GM19238 (cell line): ENCODE data around the gene DENND2A.
A peak's percentile ranks its signal among the peaks of the same experiment; 100 is the strongest.
"Not testable (repeated sequence)": the region's sequence is repeated elsewhere in the genome, so short reads cannot be mapped to it uniquely, and the experiment has no call there.

ENCODE experiments used
- DNase-seq: peaks from one replicate; pipeline ENCODE4 v3.0.0; 2011; ENCODE audit warnings: low spot score; ENCODE audit not compliant: insufficient read length

The DENND2A gene

DNA sequence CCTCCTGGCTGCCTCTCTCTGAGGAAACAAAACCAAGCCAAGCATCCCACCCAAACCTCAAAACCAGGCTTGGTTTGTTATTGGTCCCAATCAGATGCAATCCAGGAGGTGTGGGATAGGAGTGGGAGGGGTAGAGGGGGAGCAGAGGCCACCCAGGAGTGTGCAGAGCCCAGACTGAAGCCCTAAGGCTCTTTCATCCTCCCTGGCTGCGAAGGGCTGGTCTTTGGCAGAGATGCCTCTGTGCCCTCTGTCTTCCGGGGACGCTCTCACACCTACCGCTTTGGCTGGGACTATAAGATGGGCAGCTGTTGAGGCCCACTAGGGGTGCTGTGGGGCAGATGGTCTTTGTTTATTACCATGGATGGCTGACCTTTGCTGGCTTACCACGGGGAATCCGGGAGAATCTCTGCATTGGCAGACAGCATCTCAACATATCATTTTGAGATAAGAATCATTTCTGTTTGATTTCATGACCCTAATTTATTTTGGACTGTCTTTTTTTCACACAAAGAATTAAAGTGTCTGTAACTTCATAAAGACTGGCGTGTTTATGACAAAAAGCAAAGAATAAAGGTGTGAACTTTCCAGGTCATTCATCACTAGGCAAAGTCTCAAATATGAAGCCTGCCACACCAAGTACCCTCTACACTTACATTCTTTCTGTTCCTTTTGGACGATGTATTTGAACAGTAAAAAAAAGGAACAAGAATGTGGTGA, 6.5 kb upstream of the DENND2A start:
- DNase-seq = peak; percentile 64

DNA sequence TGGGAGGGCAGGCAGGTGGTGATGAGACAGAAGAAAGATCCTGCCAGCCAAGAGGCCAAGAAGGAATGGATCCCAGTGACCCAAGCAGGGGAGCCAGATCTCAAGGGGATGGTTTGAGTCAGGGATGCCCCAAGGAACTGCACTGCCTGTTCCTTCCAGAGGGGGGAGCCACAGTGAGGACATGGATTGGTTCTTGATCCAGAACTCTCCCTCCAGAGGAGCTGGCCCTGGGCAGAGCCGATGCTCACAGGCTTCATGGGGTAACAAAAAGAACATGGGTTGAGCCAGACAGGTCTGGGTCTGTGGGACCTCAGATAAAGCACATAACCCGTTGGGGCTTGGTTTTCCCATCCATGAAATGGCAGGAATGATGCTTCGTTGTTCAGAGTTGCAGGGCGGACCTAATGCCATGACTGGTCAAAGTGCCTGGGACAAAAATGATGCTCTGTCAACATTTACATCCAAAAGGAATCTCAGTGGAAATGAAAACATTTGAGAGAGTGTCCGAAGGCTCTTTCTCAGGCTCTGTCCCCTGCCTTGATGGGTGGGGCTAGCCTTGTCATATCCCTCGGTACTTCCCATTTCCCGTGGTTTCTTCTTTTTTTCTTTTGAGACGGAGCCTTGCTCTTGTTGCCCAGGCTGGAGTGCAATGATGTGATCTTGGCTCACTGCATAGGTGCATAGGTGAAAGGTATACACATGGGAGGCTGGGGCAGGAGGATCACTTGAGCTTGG, 4.7 kb upstream of the DENND2A start:
- DNase-seq = no peak

DNA sequence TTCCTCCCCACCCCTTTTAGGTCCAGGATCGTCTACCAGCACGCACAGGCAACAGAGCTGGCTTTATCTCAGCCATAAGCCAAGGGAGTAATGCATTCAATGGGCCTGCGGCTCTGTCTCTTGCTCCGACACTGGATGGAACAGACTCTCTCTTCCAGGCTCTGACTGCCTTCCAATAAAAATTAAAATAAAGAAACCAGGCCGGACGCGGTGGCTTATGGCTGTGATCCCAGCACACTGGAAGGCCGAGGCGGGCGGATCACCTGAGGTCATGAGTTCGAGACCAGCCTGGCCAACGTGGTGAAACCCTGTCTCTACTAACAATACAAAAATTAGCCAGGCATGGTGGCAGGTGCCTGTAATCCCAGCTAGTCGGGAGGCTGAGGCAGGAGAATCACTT, 4.1 kb upstream of the DENND2A start:
- DNase-seq = not testable (repeated sequence)

DNA sequence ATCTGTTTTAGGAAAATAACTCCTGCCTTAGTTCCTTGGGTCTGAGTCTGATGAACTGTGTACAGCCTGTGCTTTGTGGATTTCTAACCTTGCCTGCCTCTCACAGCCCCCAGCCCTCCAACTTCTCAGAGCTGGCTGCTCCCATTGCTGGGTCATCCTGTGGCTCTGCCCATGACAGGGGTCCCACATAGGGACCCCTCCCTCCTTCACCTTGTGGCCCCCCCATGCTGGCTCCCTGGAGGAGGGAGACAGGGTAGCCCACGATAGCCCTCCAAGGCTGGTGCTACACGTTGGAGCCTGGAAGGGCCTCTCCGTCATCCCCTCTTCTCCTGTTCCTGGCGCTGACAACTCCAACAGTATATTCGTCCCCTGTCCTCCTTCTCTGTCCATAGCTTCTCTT, 2.8 kb upstream of the DENND2A start:
- DNase-seq = no peak

DNA sequence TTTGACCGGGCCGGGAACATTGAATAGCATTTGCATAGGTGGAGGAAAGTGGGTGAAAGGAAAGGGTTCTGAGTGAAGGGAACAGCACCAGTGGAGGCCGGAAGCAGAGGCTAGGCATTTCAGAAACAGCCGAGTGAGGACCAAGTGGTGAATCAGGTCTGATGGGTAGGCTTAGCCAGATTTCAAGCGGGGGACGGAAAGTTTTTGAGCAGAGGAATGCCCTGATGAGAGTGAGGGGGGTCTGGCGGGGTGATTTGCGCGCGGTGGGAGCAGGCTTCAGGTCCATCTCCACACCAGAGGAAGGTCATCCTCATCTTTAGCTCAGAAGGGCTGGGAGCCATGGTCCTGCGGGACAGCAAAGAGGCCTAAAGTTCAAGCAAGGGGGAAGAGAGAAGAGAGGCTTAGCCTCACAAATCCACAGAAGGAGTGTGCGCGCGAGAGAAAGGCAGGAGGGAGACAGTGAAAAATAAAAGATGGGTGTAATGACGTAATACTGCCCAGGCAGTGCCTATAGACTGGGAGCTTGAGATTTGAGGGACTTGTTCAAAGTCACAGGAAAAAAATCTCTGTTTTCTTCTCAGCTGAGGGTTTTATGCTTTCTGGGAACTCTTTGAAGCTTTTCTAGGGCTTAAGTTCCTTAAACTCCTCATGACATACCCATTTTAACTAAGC, 1.0 kb upstream of the DENND2A start:
- DNase-seq = no peak

DNA sequence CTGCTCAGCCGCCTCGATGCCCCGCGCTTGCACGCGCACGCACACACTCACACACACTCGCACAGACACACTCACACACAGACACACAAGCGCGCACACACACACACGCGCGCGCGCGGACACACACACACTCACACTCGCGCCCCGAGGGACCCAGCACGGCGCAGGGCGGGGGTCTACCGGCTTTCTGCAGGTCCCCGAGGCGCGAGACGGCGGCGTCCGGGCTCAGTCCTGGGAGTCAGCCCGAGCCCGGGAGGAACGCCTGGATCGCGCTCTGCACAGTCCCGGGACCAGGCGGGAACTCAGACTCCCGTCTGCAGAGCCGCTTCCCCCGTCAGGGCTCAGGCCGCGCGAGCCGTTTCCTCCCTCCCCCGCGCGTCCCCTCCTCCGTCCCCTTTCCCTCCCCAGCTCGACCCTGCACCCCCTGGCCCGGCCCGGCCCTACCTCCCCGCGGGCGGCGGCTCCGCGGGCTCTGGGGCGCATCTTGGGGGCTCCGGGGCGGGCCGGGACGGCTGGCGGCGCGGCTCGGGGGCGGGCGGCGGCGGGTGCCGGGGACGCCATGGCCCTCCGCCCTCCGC, 464 bp downstream of the DENND2A start:
- no peak for DNase-seq

DNA sequence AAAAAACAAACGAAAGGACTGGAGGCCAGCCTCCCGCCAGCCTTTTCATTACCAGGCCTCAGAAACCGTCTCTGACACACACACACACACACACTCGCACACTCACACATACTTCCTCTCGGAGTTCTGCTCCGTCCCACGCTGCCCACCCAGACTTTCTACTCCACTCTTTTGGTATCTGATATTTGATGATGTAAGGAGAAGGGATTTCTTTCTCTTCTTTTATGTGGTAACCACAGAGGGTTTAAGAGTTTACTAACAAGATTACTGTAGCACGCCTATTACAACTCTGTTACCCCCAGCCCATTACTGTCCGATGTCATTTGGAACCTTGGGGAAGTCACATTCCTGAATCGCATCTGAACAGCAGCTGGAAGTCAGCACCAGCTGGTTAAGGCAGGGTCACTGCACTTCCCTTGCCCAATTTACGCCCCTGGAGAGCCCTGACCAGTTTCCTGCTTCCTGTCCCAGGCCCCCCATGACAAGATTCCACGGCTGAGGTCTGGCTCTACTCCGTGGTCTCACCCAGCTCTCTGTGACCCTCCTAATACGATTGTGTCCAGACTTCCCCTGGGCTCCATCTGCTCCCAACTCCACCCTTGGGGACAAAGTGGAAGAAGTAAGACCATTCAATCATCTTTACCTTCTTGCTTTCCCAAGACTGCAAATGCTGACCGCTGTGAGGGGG, 1.1 kb downstream of the DENND2A start:
- no peak for DNase-seq

DNA sequence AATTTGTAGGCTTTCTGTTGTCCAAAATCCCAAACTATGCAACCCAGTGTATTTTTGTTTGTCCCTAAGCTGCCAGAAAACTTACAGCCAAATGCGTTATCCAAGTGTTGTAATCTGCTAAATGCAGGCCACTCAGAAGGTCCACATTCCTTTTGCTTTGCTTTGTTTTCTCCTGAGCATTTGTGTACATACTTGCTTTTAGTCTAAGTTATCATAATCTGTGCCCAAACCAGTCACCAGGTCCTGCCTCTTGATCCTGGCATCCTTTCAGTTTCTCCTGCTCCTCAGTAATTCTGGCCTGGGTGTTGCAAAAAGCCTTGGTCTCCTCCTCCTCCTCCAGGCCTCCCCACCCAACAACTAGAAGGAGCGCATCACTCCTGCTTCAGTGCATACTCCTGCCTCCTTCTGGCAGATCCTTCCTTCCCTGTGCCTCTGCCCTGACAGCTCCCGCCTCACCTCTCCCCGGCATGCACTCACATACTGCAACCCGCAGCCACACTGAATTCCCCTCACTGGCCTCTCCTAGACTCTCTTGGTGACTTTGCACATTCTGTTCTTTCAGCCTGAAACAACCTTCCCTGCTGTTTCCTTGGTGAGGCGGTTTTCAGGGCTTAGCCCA, 2.3 kb downstream of the DENND2A start:
- no peak for DNase-seq

DNA sequence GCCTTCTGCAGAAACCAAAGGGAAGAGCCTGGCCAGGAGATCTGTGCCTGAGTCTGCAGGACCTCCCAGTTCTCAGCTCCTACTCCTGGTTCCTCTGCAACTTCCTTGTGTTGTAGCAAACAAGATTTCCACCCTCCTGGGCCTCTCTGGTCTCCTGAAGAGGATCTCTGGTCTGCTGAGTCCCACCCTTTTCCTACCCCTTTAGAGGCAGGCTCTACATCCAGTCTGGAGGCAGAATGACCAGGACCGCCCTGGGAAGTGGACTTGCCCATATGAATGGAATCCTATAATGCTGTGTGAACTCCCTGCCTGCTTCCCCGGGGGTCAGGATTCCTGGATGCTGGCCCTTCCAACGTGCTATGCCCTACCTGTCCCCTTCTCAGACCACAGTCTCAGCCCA, 3.2 kb downstream of the DENND2A start:
- DNase-seq = no peak

DNA sequence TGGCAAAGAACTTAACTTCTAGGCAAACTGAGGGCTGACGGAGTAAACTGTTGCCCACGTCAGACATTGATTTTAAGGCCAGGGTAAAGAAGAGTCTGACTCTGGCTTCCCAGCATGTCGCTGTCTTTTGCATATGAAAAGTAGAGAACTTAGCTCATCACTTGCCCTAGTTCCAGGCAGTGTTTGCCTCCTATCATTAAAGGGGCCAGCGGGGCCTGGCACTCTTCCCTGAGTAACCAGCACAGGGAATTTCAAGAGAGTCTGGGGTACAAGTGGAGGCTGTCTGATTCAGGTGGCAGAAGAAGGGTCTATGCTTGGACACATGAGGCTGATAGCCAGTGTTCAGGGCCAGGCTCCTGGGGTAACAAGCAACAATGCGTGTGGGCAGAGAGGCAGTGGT, 4.8 kb downstream of the DENND2A start:
- DNase-seq = no peak

DNA sequence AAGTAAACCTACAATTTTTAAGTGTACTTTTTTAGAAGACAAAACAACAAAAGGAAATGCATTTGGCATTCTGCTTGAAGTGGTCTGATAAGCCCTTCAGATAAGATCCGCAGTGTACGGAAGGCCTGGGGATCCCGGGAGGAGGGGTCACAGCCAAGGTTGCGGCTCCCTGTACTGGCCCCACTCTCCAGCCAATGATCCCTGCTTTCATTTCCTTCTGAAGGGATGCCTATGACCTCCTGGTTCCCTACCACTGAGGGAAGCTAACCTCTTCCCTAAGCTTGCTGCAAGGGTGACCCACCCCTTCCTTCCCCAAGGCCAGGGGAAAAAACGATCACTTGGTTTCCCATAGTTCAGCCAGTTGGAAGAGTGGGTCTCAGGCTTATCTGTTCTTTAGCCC, 5.3 kb downstream of the DENND2A start:
- DNase-seq = no peak

DNA sequence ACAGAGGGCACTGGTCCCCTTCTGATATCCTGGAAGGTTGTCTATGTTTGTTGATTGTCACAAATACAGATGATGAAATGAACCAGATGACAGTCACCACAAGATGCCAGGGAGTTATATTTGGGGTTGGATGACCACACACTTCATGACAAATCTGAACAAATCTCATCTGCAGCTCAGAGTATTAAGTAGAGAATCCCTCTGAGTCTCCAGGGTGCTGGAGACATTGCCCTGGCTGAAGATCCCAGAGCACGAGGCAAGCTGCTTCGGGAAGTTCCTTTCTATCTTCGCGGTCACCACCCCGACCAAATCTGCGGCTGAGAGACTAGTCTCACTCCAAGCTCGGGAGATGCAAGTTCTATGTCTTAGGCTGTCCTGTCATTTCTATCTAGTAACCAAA, 9.0 kb downstream of the DENND2A start:
- DNase-seq = no peak

DNA sequence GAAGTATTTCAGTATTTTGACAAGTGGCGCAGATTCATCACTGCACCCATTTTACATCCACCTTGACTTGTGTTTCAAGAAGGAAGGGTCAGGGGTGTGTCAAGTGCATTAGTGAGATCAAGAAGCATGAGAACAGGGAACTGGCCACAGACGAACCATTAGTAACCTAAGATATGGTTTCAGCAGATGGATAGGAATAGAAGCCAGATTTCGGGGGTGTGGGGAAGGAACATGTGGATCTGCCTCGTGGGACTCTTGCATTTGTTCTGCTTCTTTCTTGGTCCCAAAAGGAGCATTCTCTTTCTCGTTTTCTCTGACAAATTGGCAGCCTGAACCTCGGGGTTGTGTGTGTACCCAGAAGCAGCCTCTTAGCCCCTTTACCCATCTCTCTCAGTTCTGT, 9.6 kb downstream of the DENND2A start:
- no peak for DNase-seq

DNA sequence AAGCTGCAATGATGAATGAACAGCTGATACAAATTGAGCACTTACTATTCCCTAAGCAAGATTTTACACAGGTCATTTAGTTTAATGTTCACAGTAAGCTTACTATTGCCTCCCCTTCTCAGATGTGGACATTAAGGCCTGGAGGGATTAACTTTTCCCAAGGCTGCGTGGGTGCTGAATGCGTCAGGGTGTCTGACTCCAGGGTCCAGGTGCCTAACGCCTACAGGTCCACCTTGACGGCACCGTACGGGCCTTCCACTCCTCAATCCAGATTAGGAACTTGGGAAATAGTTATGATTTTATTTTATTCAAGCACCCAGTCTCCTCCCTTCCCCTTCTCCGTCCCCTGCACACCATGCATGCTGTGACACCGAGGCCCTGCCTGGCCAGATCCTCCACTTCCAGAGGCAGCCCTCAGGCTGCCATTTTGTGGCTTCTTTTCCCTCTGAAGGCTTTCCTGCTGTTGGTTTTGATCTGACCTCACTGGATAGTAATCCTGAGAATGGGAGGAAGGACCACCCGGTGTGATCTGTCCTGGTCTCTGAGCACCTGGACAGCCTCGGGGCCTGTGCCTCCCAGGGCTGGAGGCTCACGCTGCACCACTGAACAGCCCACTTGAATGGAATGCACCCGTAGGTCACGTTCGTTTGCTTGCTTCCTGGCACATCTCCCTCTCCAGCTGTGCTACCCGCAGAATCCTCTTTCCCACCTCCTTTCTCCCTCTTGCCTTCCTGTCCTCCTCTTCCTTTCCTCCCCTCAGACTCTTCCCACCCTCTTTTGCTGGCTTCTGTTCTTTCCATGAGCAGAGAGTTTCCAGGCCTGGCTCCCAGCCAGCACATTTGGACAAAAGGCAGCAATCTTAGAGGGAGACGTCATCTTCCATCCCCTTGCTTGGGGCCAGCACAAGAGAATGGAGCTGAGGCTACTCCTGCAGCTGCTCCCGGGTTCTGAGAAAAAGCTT, 14.4 kb downstream of the DENND2A start:
- no peak for DNase-seq

DNA sequence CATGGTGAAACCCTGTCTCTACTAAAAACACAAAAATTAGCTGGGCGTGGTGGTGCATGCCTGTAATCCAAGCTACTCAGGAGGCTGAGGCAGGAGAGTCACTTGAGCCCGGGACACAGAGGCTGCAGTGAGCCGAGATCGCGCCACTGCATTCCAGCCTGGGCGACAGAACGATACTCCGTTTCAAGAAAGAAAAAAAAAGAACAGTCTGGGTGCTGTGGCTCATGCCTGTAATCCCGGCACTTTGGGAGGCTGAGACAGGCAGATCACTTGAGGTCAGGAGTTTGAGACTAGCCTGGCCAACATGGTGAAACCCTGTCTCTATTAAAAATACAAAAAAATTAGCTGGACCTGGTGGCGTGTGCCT, 15.4 kb downstream of the DENND2A start:
- DNase-seq = not testable (repeated sequence)

DNA sequence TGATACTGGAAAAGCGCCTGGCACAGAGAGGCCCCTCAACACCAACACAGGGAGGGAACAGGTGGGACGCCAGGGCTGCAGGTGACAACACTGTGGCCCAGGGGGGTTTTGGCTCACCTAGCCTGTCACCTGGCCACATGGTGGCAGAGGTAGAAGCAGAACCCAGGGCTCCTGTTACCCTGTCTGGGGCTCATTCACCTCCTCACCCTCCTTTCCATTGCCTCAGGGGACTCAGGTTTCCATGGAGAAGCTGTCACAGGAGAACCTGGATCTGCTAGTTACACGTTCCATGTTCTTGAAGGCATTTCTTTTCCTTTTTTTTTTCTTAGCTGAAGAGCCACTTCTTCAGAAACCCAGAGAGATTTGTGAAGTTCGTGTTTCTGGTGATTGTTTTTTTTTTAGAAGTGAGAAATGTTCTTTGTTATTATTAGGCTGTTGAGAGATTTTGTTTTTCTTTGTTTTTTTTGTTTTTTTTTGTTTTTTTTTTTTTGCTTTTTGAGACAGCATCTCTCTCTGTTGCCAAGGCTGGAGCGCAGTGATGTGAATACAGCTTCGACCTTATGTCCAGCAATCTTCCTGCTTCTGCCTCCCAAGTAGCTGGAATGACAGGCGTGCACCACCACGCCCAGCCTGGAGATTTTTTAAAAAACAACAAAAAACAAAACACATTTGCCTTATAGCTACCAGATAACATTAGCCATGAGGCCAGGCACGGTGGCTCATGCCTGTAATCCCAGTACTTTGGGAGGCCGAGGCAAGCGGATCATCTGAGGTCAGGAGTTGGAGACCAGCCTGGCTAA, 16.0 kb downstream of the DENND2A start:
- no peak for DNase-seq

DNA sequence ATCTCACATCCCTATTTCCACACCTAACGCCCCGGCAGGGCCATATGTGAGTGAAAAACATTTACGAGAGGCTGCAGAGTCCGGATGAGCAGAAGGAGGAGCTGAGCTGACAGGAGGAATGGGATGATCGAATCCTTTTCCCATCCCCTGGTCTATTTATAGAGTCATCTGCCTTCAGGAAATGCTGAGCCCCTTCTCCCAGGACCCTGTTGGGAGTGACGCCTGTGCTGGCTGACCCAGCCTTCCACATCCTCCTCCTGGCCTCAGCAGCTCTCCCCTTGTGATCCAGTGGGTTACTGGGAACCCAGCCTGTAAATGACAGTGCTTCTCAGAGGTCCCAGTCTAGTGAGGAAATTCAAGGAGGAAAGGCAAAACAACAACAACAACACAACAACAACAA, 16.6 kb downstream of the DENND2A start:
- DNase-seq = no peak

DNA sequence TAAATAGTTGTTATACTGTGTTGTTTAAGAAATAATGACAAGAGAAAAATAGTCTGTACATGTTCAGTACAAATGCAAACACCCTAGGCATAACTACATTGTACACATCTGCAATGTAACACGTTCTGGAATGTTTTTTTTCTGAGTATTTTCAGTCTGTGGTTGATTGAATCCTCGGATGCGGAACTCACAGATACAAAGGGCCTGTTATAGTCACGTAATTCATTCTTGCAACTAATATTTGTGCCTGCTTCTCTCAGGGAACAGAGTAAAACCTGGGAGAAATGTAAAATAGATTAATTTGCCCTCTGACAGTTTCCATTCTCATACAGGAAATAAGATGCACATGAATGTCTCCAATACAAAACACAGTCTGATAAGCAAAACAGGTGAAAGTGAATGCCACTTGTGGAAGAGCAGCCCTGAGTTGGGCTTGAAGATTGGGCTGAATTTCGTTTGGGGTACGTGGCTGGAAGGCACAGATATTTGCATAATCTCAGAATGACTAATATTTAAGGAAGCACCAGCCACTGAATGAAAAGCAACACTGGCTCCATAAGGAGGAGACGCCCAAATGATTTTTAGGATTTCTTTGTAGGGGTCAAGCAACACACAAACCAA, 19.1 kb downstream of the DENND2A start:
- no peak for DNase-seq
